GM21825 (cell line): Measurements from ENCODE around the gene FOXRED1.
A peak's percentile ranks its signal among the peaks of the same experiment; 100 is the strongest.
"Not testable (repeated sequence)": the region's sequence is repeated elsewhere in the genome, so short reads cannot be mapped to it uniquely, and the experiment has no call there.

ENCODE experiments used
- ATAC-seq: cut with Tn5 transposase; IDR thresholded peaks from one replicate; pipeline ENCODE4 v1.9.1; 2021; ENCODE audit warnings: mild to moderate bottlenecking, moderate library complexity; ENCODE audit not compliant: unreplicated experiment

The FOXRED1 gene

DNA sequence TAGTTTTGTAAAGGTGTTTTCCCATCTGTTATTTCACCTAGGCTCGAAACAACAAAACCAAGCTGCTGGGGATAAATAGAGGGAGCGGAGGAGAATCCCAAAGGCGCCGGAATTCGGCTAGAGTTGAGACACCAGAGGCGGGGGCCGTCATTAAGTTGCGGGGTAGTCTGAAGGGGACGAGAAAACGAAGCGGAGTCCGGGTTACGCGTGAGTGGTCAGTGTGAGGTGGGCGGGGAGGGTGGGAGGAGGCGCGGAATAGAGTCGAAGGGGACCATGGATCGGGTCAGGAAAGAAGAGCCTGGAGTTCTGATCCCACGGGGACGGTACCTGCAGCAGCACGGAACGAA is 620 bp upstream of the FOXRED1 start:
- no peak for ATAC-seq

DNA sequence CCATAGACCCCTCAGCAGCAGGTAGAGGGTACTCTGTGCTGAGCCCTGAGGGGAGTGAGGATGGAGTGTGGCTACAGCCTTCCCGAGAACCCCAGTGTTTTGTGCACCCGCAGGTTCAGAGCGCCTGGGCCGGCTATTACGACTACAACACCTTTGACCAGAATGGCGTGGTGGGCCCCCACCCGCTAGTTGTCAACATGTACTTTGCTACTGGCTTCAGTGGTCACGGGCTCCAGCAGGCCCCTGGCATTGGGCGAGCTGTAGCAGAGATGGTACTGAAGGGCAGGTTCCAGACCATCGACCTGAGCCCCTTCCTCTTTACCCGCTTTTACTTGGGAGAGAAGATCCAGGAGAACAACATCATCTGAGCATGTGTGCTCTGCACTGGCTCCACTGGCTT is 8.4 kb downstream of the FOXRED1 start:
- no peak for ATAC-seq

DNA sequence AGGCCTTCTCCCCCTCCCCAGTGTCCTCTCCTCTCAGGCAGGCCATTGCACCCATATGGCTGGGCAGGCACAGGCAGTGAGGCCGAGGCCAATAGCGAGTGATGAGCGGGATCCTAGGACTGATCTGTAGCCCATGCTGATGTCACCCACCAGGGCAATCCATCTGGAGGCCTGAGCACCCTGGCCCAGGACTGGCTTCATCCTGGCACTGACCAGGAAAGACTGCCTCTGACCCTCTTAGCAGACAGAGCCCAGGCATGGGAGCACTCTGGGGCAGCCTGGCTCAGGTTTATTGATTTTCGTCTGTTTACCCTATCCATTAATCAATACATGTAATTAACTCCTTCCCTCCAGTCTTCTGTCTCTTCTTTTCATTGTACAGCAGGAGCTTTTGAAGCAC is 8.8 kb downstream of the FOXRED1 start:
- ATAC-seq = no peak

DNA sequence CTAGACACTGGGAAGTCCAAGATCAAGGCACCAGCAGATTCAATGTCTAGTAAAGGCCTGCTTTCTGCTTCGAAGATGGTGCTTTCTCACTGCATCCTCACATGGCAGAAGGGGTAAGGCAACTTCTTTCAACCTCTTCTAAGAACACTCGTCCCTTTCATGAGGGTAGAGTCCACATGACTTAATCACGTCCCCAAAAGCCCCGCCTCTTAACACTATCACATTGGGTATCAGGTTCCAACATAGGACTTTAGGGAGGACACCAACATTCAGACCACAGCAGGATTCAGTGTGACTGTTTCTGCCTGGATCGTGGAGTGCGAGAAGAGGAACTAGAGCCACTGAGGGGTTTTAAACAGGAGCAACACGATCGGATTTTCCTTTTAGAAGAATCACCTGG is 10.2 kb downstream of the FOXRED1 start:
- no peak for ATAC-seq

DNA sequence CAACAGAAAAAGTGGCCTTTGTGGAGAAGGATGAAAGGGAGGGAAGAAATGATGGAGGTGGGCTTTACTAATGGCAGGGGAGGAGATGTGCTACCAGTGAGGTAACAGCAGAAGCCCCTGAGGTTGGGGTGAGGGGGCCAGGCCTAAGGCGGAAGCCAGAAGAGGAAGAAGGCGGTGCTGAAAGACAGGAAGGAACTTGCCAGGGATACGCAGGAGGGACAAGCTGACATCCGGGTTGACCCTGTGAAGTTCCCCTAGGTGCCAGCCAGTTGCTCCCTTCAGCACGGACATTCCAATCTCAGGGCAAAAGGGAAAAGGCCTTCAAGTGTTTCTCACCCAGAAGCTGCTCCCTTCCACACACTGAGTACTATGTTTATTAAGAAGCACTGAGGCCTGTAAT is 11.6 kb downstream of the FOXRED1 start:
- no peak for ATAC-seq

DNA sequence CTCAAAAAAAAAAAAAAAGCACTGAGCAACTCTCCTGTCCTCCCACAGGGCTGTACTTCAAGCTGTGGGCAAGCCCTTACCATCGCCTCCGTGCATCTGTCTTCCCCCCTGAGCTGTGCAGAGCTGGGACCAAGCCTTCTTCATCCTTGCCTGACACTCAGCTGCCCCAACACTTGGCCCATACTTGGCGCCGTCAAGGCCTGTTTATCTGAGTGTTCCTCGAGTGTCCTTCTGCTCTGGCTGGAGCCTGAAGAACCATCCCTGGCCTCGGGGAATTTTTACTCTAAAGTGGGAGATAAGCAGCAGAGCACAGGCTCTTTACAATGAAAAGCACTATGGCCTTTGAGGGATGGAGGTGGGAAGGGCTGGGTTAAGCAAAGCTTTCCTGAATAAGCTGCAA is 12.3 kb downstream of the FOXRED1 start:
- no peak for ATAC-seq

DNA sequence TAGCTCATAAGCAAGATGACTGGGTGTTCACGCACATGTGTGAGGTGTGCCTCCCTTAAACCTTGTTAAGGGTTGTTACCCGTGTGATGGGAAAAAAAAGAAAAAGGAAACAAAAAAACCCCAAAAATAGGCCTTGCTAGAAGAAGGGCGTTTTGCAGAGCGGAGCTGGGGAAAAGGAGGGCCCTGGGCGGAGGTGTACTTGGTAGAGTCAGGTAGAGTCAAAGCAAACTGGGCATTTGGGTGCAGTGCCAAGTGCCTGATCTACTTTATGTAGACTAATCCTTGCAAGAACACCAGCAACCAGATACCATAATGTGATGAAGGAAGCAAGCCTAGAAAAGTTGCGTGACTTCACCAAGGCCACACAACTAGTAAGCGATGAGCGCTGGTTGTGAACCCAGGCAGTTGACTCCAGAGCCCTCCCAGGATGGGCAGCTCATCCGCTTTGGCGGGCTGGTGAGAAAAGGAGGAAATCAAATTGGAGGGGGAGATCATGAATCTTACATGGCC is 12.8 kb downstream of the FOXRED1 start:
- no peak for ATAC-seq

DNA sequence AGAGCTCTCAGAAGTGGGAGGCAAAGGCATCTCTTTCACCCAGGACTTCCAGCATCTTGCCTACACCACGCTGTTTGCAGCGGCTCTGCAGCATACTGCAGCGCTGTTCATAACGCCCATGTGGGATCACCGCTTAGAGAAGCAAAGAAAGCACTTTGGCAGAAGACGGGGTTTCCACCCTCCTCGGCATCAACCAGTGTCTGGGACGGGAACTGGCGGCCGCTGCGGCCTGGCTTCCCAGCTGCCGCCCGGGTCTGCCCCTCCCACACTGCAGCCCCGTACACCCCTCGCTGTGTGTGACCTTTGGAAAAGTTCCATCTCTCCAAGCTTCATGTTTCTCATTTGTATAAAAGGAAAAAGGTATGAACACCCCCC is 13.4 kb downstream of the FOXRED1 start:
- ATAC-seq = no peak

DNA sequence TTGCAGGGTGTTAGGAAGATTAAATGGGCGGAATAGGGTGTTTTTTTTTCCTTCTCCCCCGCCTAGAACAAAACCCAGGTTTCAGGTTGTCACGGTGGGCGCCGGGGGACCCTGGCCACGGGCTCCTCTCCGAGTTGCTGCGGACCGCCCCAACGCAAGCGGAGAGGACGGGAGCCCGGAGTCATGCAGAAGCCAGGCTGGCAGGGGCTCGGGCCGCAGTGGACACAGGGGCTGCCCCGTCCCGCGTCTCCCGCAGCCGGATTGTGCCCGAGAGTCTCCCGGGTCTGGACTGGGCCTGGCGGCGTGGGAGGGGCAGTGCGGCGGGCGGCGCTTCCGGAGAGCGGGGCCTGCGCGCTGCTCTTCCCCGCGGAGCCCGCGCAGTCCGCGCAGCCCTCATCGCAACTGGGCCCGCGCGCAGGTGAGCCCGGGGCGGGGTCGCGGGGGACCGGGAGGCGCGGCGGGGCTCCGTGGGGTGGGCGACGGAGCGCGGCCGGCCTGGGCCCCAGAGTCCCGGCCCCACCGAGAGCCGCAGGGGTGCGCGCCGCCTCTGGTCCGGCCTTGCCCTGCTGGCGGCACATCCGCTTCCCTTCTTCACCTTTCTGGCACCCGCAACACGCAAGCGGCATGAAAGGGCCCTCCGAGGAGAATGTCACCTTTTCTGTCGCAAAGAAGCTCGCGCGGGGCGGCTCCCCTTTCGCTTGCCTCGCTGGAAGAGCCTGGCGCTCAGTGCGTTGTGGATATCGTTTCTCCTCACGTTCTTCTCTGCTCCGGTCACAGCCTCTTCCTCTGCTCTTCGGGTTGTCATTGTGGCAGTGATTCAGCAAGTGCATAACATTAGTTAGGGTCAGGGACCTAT is 14.0 kb downstream of the FOXRED1 start, which contains the start of gene TIRAP:
TIRAP (plus strand) TSS at position 358 of the 856 bp plus-strand sequence. CDS start 7,802 bp downstream, outside the sequence.
- ATAC-seq = peak; percentile 59

DNA sequence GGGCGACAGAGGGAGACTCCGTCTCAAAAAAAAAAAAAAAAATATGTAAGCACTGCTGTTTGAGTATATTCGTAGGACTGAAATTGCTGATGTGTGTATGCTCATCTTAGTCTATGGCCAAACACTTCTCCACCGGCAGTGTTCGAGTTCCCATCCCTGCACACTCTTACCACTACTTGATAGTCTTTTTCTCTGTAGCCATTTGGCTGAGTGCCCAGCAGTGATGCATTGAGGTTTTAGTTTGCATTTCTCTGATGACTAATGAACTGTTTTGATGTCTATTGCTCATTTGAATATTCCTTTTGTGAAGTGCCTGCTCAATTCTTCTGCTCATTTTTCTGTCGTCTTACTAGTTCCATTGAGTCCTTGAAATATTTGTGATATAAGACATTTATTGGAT is 15.9 kb downstream of the FOXRED1 start:
- peak; percentile 45 for ATAC-seq

DNA sequence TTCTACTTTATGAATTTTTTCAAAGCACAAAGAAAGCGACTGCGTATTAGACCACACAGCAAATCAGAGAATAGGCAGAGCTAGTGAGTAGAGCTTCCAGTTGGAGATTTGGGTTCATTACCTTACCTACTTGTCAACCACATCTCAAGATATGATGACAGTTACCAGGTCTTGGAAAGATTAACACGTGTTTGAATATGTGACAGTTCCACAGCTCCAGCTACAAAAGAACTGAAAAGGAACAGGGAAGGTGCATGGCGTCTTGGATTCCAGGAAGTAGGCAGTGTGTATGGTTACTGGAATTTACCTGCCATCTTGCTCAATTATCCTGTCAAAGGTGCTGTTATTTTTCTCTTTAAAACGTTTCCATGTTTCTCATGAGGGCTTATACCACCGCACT is 19.3 kb downstream of the FOXRED1 start:
- ATAC-seq = no peak

DNA sequence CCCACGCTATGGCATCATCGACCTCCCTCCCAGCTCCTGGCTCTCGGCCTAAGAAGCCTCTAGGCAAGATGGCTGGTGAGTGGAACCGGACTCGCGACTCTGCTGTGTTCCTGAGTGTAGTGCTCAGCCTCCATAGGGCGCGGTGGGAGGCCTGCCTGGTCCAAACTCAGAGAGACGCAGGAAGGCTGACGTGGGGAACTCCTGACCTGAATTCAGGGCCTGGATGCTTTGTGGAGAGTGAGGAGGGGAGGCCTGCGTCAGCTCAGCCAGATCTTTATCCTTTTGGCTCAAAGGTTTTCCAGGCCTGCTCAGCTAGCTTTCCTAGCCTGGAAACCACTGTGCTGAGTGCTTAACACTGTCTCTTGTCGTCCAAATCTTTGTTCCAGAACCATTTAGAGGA is 21.9 kb downstream of the FOXRED1 start:
- ATAC-seq = no peak

DNA sequence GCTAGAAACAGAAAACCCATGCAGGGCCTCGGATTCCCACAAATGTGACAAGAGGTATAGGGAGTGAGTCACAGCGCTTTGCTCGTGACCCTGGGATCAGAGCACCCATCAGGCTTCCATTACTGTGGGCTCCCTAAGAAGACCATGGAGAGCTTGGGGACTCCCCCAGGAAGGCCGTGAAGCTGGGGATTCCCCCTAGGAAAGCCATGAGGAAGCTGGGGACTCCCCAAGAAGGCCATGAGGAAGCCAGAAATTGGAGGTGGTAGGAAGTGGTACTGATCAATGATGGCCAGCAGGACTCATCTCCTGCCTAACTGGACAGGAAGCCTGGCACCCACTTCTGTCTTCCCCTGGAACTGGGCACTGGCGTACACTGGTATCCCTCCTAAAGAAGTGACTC is 24.8 kb downstream of the FOXRED1 start:
- peak; percentile 61 for ATAC-seq

DNA sequence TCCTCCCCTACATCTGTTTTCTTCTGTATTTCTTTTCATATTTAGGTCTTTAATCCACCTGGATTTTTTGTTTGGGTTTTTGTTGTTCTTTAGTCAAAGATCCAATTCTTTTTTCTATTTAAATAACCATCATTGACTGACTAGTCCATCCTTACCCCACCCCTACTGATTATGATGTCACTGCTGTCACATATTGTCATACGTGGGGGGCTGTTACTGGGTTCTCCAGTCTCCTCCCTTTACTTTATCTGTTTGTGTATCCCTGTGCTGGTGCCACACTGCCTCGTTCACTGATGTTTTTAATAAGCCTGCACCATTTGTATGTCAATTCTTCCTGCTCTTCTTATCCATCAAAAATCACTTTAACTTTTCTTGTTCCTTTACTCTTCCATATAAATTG is 28.1 kb downstream of the FOXRED1 start:
- ATAC-seq = no peak

DNA sequence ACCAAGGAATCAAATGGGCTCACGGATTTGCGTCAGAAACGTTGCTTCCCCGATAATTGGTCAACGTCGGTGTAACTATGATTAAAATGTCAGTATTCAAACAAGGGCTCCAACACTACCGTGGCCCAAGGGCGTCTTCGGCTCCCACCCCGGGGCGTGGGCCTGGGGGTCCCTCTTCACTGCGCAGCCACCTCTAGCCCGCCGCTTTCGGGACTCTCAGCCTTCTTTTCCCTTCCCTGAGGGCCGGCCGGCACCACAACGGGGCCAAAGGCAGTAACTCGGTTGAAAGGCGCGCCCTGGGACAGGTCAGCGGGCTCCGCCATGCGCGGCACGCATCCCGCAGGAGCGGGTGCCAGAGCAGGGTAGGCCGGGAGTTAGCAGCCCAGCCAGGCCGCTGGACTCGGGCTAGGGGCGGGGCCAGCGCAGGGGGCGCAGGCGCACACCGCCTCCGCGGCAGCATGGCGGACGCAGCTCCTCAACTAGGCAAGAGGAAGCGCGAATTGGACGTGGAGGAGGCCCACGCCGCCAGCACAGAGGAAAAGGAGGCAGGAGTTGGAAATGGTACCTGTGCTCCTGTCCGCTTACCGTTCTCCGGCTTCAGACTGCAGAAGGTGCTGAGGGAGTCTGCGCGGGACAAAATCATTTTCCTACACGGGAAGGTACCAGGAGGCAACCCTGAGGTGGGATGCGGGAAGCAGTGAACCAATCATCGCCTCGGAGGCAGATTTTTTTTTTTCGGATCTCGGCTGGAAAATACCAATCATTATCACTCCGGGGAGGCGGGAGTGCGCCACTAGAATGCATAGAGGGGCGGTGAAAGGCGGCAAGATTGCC is 34.9 kb downstream of the FOXRED1 start, which contains the start of gene DCPS:
DCPS (plus strand) TSS at position 438 of the 834 bp plus-strand sequence; CDS start at position 459, 21 bp downstream.
- ATAC-seq = peak; percentile 90

DNA sequence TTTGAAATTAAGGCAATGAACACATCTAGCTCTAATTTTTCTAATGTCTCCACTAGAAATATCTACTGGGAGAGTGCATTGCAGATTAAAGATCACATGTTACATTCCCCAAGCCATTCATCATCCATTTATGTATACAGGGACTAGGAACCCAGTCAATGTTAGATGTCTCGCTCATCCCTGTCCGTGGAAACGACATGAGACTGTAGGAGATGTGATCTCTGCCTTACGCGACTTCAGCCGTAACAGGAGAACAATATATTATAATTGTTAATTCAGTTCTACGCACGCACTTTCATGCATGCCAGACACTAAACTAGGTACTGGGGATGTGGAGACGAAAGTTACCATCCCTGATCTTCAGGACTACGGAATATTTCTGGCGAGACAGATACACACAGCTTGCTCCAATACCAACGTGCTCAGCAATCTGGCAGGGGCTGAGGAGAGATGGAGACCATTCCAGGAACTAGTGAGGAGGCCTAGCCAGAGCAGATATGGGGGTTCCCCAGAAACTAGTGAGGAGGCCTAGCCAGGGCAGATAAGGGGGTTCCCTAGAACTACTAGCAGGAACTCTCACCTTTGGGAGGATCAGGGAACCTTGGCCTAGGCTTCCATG is 35.6 kb downstream of the FOXRED1 start:
- ATAC-seq = peak; percentile 2

DNA sequence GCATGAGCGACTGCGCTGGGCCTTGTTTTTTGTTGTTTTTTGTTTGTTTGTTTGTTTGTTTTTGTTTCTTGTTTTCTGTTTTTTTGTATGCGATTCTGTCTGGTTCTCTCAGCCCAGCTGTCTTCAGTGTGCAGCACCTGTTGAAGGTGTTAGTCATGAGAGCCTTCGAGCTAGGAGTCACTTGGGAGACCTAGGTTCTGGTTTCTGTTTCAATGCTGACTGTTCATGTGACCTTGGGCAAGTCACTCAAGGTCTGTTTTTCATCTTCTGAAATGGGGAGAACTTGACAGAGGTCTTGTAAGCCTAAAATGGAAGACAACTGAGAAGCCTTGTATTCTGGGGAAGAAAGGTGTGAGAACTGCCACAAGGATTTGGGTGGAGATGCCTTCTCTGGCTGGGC is 36.7 kb downstream of the FOXRED1 start:
- ATAC-seq = peak; percentile 57

DNA sequence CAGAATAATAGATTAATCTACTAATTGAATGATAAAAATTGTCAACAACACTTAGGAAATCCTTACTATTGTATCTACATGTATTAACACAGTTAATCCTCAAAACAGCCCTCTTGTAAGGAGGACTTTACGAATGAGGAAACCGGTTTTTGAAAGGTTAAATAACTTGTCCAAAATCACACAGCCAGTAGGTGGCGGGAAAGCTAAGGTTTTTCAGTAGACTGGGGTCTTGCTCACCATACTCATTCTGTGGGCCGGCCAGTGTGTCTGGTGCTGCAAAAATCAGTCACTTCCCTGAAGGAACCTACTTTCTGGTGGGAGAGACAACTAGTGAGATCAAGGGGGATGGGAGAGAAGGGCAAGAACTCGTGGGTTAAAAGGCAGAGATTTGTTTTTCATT is 38.8 kb downstream of the FOXRED1 start:
- ATAC-seq = no peak

DNA sequence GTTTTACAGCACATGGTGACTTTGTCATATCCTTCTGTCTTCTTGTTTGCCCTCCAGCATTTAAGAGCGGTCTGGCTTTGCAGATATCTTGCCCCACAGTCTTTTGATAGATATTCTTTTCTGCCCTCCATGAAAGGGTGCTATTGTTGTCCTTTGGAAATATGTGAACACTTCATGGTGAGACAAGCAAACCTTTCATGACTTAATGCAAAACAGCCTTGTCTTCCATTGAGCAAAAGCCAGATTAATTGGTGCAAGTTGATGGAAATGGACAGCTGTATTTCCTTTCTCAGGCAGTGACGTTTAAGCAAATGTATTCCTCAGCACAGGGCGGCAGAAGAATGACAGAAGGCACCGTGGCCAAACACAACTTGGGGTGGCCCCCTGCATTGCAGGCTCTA is 39.3 kb downstream of the FOXRED1 start:
- ATAC-seq = no peak

DNA sequence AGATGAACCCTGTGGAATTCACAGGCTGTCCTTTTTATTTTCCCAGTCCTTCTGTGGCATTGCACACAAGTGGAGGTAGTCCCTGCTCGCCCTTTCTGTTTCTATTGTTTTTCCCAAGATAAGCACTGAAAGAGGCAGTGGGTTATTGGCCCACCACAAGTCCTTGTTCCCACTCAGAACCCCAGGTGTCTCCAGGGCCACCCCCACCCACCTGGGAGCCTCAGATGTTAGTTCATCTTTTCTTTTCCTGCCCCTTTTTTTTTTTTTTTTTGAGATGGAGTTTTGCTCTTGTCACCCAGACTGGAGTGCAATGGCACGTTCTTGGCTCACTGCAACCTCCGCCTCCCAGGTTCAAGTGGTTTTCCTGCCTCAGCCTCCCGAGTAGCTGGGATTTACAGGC is 39.8 kb downstream of the FOXRED1 start:
- ATAC-seq = not testable (repeated sequence)
